SU-DHL-6 (cell line): Measurements from ENCODE around the gene ADSS1.

Experiments used
- EZH2phosphoT487 ChIP-seq: fragments of 200-600 bp; sonication (generic), shearing (Covaris generic); conservative IDR thresholded peaks from 2 replicates; pipeline ENCODE4 v1.6.1; 2018; ENCODE audit warnings: mild to moderate bottlenecking, antibody characterized with exemption, low read length, moderate library complexity, mixed read lengths
- TF ChIP-seq, protein P1 (sequence below): fragments of 200-600 bp; sonication (generic); IDR thresholded peaks from one replicate; pipeline ENCODE4 v1.5.1; 2017; ENCODE audit warnings: antibody characterized with exemption, mild to moderate bottlenecking, low read length, moderate library complexity; ENCODE audit not compliant: insufficient read depth, poor library complexity, severe bottlenecking

- TF ChIP-seq, protein P1, sequence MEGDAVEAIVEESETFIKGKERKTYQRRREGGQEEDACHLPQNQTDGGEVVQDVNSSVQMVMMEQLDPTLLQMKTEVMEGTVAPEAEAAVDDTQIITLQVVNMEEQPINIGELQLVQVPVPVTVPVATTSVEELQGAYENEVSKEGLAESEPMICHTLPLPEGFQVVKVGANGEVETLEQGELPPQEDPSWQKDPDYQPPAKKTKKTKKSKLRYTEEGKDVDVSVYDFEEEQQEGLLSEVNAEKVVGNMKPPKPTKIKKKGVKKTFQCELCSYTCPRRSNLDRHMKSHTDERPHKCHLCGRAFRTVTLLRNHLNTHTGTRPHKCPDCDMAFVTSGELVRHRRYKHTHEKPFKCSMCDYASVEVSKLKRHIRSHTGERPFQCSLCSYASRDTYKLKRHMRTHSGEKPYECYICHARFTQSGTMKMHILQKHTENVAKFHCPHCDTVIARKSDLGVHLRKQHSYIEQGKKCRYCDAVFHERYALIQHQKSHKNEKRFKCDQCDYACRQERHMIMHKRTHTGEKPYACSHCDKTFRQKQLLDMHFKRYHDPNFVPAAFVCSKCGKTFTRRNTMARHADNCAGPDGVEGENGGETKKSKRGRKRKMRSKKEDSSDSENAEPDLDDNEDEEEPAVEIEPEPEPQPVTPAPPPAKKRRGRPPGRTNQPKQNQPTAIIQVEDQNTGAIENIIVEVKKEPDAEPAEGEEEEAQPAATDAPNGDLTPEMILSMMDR: no peak
- TF ChIP-seq EZH2phosphoT487: no peak
These were observed 15.8 kb downstream of the ADSS1 start for GRCh38 chr14:104739546-104740516.
